GM21423 (cell line): ENCODE results near the gene FBXL16.
"Not testable (repeated sequence)": the region's sequence is repeated elsewhere in the genome, so short reads cannot be mapped to it uniquely, and the experiment has no call there.

Source experiments
- ATAC-seq: cut with Tn5 transposase; IDR thresholded peaks from one replicate; pipeline ENCODE4 v1.9.1; 2021; ENCODE audit warnings: mild to moderate bottlenecking, moderate library complexity; ENCODE audit not compliant: unreplicated experiment

The FBXL16 gene

DNA sequence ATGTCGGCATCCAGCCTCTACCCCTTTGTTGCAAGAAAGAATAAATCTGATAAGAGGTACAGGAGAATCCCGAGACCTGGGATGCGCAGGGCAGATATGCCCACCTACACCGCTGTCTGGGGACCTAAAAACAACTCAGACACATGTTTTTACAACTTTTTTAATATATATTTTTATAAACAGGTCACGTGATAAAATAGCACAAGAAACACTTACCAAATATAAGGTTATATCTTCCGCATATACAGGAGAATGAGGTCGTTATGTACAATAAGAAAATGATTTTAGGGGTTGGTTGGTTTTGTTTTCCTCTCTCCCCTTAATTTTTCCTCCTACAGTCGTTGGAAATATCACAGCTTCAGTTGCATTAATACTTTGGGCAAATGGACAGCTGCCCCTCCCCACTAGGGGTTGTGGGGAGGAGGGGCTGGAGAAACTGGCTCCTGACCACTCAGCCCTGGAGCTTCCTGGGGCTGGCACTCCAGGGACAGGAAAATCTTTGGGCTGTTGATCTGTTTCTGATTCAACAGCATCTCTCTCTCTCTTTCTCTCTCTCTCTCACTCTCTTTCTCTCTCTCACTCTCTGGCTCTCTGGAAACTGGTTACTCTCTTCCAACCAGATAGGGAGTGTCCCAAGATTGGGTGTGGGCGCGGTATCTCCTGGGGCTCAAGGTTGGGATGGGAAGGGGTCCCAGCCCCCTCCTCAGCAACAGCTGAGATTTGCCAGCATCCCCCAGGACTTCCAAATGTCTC, 13.1 kb downstream of the FBXL16 start:
- ATAC-seq = no peak

DNA sequence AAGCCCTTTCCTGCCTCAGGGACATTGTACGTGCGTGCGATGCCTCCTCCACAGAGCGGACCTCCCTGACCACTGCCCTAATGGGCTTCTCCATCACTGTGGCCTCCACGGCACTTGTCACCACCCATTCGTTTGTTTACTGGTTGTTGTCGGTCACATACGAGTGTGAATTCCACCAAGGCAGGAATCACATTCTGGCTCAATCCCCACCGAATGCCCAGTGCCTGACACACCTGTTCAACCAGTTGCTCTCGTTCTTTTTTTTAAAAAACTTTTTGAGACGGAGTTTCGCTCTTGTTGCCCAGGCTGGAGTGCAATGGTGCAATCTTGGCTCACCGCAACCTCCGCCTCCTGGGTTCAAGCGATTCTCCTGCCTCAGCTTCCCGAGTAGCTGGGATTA, 14.4 kb downstream of the FBXL16 start:
- not testable (repeated sequence) for ATAC-seq

DNA sequence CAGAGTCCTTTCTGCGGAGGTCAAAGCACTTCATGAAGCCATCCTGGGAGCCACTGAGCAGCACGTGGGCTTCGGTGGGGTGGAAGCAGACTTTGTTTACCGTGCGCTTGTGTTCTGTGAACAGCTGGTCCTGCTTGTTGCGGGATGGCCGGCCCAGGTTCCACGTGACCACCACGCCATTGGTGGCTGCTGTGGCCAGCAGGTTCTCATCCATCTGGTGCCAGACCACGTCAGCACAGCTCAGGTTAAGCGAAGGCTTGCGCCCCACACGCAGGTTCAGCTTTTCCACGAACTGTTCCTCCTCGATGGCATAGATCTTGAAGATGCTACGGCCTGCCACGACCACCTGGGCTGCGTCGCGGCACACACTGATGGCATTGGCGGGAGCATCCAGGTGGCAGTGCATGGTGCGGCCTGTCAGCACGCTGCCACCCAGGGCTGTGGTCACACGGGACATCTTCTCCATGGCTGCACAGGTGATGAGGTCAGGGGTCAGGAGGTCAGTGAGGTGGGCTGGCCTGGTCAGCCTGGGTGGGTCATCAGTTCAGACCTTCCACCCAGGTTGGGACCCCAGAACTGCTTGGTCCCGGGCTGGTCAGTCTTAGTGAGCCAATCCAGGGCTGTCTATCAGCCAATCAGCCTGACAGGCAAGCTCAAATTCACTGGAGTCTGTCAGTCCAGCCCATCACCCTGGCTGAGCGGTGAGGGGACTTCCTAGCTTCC, 16.3 kb downstream of the FBXL16 start:
- no peak for ATAC-seq

DNA sequence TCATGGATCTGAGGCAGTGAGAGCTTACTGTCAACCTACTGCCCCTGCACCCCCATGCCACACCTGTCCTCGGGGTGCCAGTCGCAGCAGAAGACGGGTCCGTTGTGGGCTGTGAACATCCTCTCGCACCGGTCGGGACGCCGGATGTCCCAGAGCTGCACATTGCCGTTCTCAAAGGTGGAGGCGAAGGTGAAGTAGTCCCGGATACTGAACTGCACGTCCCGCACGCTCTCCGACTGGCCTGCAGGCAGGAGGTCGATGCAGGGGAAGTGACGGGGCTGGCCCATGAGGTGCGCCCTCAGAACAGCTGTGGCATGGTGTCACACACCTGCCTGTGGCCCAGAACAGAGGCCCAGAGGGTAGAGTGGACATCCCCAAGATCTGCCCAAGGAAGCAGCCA, 18.1 kb downstream of the FBXL16 start:
- no peak for ATAC-seq

DNA sequence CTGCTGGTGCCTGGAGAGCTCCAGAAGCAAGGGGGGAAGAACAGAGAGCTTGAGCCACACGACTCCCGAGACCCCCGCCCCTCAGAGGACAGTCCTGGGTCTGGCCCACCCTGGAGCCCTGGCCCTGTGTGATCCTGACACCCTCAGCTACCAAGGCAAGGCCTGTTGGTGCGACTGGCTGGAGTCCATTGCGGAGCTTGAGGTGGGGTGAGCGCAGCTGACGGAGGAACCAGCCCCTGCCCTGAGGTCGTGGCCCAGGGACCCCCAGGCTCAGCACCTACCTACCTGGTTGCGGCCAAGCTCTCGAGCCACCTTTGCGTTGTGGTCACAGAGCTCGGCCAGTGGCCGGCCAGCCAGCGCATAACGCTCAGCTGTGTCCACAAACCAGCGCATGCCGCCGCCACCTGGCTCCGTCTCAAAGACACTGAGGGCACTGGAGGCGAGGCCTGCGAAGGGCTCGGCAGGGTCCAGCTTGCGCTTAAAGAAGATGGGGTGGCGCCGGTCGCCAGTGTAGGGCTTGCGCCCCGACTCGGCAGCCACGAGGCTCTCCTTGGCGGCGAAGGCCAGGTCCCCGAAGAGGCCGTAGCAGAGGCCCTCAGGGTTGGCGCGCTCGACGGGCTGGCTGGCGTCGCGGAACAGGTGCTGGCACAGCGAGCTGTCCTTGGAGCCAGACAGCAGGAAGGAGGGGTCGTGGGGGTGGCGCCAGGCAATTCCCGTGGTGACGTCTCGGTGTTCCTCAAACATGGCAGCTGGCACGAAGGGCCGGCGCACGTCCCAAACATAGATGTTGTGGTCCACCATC, 18.9 kb downstream of the FBXL16 start:
- no peak for ATAC-seq

DNA sequence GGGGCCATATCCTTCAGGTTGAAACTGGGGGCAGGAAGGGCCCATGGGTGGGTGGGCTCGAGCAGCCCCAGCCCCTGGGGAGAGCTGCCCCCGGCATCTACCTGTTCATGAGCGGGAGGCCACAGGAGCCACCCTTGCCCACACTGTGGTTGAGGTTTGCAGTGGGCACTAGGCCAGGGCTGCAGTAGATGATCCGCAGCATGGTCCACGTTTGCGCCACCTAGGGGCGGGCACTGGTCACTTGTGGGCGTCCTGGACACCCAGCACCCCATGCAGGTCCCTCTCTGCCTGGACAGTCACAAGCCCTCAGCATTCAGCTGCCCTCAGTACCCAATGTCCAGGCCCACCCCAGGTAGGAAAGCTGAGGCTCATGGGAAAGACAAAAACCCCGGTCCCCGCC, 19.6 kb downstream of the FBXL16 start:
- no peak for ATAC-seq

DNA sequence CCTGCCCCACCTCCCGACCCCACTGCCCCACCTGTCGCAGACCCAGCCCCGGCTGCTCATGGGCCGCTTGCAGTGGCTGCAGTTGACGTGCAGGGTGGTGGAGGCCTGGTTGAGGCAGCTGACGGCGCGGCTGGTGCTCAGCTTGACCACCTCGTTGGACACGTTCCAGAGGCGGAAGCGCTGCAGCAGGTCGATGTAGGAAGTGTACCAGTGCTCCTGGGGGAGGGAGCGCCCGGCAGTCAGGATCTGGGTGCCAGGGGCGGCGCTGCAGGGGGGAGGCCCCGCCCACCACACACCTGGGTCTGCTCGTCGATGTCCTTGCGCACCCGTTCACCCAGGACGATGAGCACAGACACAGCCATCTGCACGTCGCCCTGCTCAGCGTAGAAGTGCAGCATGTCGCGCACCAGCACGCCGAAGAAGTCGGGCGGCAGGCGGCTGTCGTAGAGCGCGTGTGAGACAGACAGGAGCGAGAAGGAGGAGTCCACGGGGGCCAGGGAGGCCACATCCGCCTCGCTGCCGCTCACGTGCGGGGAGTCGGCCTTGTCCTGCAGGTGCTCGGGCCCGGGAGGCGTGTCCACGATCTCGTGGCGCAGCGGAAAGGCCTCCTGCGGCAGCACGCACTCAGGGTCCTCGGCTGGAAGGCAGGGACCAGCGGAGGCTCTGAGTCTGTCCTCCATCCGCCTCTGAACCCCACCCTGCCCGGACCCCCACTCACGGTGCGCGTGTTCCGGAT, 20.5 kb downstream of the FBXL16 start:
- ATAC-seq = no peak

DNA sequence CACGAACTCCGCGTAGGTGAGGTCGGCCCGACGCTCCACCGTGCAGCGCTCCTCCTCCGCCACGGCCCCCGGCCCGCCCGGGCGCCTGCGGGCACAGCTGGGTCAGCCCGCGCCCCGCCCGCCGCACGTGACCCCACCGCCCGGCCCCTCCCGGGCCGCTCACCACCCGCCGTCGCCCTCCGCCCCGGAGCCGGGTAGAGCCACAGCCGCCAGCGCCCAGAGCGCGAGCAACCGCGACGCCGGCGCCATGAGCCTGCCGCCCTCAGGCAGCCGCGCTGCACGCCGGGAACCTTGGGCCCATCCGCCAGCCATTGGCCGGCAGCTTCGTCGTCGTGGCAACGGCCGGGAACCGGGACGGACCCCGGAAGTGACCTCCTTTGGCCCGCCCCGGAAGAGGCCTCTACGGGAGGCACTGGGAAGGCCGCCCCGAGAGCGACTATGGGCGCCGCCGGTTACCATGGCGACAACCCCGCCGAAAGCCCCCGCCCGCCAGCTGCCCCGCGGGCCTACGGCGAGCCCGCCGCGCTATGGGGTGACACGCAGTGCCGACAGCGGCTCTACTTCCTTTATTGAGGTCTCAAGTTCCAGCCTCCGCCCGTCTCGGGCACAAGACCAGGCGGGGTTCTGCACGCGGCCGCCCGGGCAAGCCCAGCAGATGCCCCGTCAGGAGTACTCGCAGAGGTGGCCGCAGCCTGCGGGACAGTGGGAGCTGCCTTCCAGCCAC, 21.4 kb downstream of the FBXL16 start, which contains the start of gene JMJD8:
JMJD8 (minus strand) TSS at position 264 of the 724 bp plus-strand sequence; CDS start at position 249, 15 bp downstream.
- peak; percentile 65 for ATAC-seq

DNA sequence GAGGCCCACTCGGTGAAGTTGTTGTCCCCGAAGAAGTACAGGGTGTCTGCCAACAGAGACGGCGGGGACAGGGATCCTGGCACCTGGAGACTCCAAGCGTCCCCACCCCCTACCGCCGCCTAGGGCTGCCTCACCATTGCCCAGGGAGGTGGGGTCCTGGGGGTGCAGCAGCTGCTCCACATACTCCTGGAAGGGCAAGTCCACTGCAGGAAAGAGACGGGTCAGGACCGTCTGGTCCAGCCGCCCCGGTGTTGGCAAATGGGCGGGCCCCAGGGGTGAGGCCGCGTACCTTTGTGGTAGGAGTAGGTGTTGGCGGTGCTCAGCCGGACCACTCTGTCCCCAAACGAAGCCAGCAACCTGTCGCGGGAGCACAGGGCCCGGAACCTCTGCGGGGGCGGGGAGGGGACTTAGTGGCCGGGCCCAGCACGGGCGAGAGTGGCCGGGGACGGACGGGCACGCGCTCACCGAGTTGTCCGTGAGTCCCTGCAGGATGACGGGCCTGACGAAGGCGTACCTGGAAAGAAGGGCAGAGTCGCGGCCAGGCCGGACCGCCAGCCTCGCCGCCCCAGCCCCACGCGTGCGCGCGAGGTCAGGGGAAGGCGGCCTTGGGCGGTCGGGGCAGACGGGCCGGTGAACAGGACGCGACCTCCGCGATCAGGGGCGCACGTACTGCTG, 22.1 kb downstream of the FBXL16 start:
- no peak for ATAC-seq

DNA sequence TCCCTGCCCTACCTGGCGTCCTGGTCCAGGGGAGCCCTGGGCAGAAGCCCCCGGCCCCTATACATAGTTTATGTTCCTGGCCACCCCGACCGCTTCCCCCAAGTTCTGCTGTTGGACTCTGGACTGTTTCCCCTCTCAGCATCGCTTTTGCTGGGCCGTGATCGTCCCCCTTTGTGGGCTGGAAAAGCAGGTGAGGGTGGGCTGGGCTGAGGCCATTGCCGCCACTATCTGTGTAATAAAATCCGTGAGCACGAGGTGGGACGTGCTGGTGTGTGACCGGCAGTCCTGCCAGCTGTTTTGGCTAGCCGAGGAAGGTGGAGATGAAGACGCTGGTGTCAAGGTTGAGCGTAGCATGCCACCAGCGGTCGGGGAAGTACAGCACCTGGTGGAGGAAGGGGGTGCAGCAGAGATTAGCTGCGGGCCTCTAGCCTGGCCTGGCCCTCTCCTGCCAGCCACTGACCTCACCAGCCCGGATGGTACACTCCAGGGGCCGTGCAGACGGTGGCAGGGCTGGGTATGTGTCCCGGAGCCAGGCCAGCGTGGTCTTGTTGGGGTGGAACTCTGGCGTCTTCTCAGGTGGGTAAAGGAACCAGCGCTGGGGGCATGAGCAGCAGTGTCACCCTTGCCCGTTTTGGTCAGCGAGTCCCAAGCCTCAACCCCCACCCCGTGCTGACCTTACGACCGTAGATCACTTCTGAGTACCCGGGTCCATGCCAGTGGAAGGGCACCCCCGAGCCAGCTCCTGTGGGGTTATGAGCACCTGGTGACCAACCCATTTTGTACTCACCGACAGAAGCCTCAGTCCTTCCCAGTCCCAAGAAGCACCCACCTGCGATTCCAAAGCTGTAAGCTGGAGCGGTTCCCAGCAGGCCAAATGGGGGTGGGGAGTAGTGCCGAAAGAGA, 22.9 kb downstream of the FBXL16 start:
- no peak for ATAC-seq

DNA sequence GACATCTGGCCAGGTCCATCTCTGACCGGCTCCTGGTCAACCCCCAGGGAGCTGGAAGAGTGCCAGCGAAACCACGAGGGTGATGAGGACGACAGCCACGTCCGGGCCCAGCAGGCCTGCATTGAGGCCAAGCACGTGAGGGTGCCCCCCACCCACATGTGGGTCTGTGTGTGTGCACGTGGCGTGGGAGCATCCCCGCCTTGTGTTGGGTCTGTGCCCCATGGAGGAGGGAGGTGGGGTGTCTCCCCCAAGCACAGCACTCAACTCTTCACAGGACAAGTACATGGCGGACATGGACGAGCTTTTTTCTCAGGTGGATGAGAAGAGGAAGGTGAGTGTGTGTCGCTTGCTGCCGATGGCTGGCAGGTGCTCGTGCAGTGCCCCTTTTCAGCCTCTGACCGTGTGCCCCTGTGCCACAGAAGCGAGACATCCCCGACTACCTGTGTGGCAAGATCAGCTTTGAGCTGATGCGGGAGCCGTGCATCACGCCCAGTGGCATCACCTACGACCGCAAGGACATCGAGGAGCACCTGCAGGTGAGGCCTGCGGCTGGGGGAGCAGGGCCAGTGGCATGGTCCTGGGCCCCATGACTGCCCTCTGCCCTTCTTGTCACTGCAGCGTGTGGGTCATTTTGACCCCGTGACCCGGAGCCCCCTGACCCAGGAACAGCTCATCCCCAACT, 23.7 kb downstream of the FBXL16 start:
- no peak for ATAC-seq

DNA sequence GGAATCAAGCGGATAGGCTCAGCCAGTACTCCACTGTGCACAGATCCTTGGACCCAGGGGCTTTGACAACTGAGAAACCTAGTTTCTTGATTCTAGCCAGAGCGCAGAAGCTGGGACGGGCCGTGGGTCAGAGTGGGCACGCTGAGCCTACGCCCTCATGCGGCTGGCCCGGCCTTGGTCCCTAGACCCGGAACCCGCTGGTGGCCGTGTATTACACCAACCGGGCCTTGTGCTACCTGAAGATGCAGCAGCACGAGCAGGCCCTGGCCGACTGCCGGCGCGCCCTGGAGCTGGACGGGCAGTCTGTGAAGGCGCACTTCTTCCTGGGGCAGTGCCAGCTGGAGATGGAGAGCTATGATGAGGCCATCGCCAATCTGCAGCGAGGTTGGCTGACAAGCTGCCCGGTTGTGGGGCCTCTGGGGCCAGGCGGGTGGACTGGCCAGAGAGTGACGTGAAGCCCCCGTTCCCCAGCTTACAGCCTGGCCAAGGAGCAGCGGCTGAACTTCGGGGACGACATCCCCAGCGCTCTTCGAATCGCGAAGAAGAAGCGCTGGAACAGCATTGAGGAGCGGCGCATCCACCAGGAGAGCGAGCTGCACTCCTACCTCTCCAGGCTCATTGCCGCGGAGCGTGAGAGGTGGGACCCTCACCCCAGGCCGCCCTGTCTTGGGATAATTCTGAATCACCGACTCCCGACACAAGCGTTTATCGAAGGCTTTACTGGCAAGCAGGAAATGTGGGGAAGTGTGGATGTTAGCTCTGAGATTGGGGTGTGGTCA, 24.4 kb downstream of the FBXL16 start:
- no peak for ATAC-seq

DNA sequence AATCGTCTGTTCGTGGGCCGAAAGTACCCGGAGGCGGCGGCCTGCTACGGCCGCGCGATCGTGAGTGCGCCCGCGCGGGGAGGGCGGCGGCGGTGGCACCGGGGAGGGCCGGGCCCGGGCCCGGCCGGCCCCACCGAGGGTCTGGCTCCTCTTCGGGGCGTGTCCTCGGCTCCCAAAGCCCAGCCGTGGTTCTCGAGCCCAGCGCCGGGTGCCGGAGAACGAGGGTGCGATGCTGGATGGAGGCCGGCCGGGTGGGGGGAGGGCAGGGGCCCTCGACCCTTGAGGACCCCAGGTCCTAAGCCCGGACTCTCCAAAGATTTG, 25.0 kb downstream of the FBXL16 start:
- ATAC-seq = no peak

DNA sequence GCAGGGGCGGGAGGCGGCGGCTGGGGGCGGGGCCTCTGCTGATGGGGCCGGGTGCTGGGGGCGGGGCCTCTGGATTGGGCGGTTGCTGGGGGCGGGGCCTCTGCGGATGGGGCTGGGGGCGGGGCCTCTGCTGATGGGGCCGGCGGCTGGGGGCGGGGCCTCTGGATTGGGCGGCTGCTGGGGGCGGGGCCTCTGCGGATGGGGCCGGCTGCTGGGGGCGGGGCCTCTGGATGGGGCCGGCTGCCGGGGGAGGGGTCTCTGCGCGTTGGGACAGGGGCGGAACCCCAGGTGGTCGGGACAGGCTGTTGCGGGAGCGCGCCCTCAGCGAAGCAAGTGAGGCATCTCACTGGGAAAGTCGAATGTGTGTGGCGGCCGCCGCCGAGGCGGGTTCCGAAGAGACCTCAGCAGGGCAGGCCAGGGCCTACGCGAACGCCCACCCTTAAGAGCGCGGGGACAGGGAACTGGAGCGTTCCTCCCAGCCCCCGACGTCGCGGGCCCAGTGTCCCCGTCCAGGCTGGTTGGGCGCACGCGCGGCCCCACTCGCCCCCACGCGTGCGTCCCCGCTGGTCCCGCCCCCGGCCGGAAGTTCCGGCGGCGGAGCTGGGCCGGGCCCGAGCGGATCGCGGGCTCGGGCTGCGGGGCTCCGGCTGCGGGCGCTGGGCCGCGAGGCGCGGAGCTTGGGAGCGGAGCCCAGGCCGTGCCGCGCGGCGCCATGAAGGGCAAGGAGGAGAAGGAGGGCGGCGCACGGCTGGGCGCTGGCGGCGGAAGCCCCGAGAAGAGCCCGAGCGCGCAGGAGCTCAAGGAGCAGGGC, 25.6 kb downstream of the FBXL16 start, which contains the start of gene STUB1:
STUB1 (plus strand) TSS at position 597 of the 811 bp plus-strand sequence; CDS start at position 713, 116 bp downstream.
- ATAC-seq = peak; percentile 35

DNA sequence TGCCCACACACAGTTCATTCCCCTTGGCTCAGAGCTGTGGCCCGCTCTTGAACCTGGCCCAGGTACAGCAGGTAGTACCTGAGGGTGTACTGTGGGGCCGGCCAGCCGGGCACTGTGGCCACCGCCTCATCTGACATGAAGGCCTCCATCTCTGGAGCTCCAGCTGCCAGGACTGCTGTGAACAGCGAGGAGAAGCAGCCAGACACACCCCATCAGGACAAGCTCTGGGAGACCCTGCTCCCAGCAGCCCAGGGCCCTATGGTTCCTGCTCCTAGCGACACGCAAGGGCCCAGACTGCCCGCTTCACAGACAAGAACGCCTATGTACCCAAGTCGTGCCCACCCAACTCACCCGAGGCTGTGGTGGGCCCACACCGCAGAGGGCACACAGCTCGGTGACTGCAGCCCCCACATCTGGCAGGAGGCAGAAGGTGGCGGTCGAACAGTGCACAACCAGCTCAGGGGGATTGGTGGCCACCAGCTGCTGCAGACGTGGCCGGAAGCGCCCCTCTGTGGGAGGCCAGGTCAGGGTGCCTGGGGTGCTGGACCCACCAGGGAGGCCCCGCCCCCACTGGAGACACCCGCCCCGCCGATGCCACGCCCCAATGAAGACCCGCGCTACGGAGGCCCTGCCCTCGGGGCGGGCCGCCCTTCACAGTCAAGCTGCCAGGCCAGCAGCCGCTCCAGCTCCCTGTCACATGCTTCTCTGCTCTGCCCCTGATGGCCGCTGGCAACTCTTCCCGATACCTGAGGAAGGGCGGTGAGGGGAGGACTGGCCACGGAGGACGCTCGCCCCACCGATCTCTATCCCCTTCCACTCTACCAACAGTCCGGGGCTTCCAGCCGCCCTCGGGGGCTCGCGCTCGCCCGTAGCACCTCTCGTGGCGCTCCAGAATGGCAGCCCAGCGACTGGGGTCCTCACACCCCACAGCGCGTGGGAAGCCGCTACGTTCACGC, 26.5 kb downstream of the FBXL16 start:
- peak; percentile 4 for ATAC-seq
